A673 (cell line): ENCODE data around the gene EZR.

Source experiments
- EZH2 ChIP-seq: fragments of 200-600 bp; sonication (generic); IDR thresholded peaks from 2 replicates; pipeline ENCODE4 v1.6.1; 2017; ENCODE audit warnings: borderline replicate concordance, low read depth, mild to moderate bottlenecking, mixed read lengths, antibody characterized with exemption, low read length; ENCODE audit not compliant: poor library complexity, severe bottlenecking
- TF ChIP-seq, protein P1 (sequence below): fragments of 300-800, 200-600 bp; sonication (generic); conservative IDR thresholded peaks from 2 replicates; pipeline ENCODE4 v1.5.1; 2017; ENCODE audit warnings: low read depth, mild to moderate bottlenecking, antibody characterized with exemption, low read length, moderate library complexity, mixed read lengths

DNA sequence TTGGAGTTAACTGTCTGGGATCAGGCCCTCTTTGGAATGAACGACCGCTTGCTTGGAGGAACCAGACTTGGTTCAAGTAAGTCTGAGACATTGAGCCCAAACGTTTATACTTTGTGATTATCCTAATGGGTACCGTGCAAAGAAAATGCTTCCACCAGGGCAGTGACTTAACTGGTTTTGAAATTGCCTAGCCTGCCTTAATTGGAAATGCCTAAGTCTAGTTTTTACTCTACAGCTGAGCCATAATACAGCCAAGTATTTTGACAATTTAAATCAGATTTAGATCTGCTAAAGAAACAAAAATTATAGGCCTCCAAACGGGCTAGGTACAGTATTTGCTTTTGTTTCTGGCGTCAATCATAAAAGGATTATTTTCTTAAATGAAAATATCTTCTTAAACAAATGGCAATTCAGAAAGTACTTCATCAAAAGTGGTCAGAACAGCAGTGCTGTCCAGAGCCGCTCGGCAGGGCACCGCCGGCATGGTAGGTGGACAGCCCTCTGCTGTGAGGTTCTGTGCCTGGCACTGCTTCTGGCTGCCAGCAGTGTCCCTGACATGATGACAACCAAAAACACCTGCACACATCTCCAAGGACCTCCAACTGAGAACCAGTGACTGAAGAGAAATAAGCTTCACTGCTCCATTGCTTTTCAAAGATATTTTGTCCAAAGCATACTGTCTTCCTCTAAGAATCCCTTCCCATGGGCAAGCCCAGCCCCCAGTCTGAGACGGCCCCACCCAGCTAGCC, 55.6 kb downstream of the EZR start:
- TF ChIP-seq, protein P1, sequence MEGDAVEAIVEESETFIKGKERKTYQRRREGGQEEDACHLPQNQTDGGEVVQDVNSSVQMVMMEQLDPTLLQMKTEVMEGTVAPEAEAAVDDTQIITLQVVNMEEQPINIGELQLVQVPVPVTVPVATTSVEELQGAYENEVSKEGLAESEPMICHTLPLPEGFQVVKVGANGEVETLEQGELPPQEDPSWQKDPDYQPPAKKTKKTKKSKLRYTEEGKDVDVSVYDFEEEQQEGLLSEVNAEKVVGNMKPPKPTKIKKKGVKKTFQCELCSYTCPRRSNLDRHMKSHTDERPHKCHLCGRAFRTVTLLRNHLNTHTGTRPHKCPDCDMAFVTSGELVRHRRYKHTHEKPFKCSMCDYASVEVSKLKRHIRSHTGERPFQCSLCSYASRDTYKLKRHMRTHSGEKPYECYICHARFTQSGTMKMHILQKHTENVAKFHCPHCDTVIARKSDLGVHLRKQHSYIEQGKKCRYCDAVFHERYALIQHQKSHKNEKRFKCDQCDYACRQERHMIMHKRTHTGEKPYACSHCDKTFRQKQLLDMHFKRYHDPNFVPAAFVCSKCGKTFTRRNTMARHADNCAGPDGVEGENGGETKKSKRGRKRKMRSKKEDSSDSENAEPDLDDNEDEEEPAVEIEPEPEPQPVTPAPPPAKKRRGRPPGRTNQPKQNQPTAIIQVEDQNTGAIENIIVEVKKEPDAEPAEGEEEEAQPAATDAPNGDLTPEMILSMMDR = no peak
- no peak for TF ChIP-seq EZH2
